HepG2 (cell line): Measurements from ENCODE around the gene TPRG1L. TPM values are rescaled to one million over a fixed set of nuclear protein-coding genes. Genes with fewer than 3 reads are reported as not detected.

ENCODE experiments used
- AKAP8 ChIP-seq: sonication (generic); formaldehyde crosslinking; IDR thresholded peaks from 2 replicates; pipeline ENCODE4 v1.5.1; 2020; ENCODE audit warnings: mild to moderate bottlenecking, missing genetic modification reagents
- ATF5 ChIP-seq: sonication (generic); formaldehyde crosslinking; IDR thresholded peaks from 2 replicates; pipeline ENCODE4 v1.4.0; 2020; ENCODE audit warnings: mild to moderate bottlenecking, low read depth, missing genetic modification reagents
- DR1 ChIP-seq: sonication (generic); formaldehyde crosslinking; IDR thresholded peaks from 2 replicates; pipeline ENCODE4 v1.8.0; 2021; ENCODE audit warnings: mild to moderate bottlenecking, missing genetic modification reagents, inconsistent platforms
- ETV5 ChIP-seq: IDR thresholded peaks from 2 replicates; pipeline ENCODE4 v1.6.1; 2018; ENCODE audit warnings: missing biosample characterization, missing genetic modification reagents, inconsistent platforms, borderline replicate concordance
- GABPB1 ChIP-seq: IDR thresholded peaks from 2 replicates; pipeline ENCODE4 v1.6.1; 2016; ENCODE audit warnings: mild to moderate bottlenecking, missing genetic modification reagents, moderate library complexity, missing compliant biosample characterization
- NR2F1 ChIP-seq, 2 experiments: fragments of 450-650 bp in 1 of 2; formaldehyde crosslinking in 1 of 2; IDR thresholded peaks; 2 replicates each; pipeline versions ENCODE4 v1.5.0 to v1.6.1; 2016 to 2020; ENCODE audit warnings: mild to moderate bottlenecking in 1 of 2, missing compliant biosample characterization in 1 of 2, missing genetic modification reagents in 1 of 2, moderate library complexity in 1 of 2
- SAP130 ChIP-seq: IDR thresholded peaks from 2 replicates; pipeline ENCODE4 v1.6.1; 2016; ENCODE audit warnings: low read depth
- ZEB1 ChIP-seq: IDR thresholded peaks from 2 replicates; pipeline ENCODE4 v1.6.1; 2012; ENCODE audit warnings: mild to moderate bottlenecking, low read depth, inconsistent platforms; ENCODE audit not compliant: insufficient replicate concordance
- ZNF260 ChIP-seq: sonication (generic); formaldehyde crosslinking; IDR thresholded peaks from 2 replicates; pipeline ENCODE4 v1.4.0; 2020; ENCODE audit warnings: missing genetic modification reagents, low read depth, mild to moderate bottlenecking, borderline replicate concordance
- ZNF616 ChIP-seq: sonication (generic); formaldehyde crosslinking; IDR thresholded peaks from 2 replicates; pipeline ENCODE4 v1.5.0; 2020; ENCODE audit warnings: low read depth, mild to moderate bottlenecking, missing genetic modification reagents
- ZNF776 ChIP-seq: sonication (generic); formaldehyde crosslinking; IDR thresholded peaks from 2 replicates; pipeline ENCODE4 v1.4.0; 2020; ENCODE audit warnings: mild to moderate bottlenecking, missing genetic modification reagents
- polyA plus RNA-seq, 8 experiments: library from polyadenylated mRNA; depleted of rRNA in 3 of 8; stranded (reverse) in 7 of 8; unstranded in 1 of 8; fragments of >200 nt; fragmentation: Illumina TruSeq in 4 of 8; extraction: Trizol in 4 of 8; gene quantifications; 2 replicates each; pipeline versions ENCODE4 v1.2.1 to v1.2.3, GENCODE V29; 2011 to 2016; ENCODE audit warnings: low read depth in 4 of 8, missing spikeins in 1 of 8, mixed read lengths in 1 of 8; ENCODE audit not compliant: insufficient read depth in 1 of 8
- total RNA-seq, 5 experiments: library from RNA; depleted of rRNA; stranded (reverse); fragments of >200 nt; fragmentation: Illumina TruSeq; extraction: Trizol; gene quantifications; 2 replicates each; pipeline ENCODE4 v1.2.3, GENCODE V29; 2016; ENCODE audit warnings: low read depth in 1 of 5
- TF ChIP-seq, protein P1 (sequence below): sonication (generic); formaldehyde crosslinking; IDR thresholded peaks from 2 replicates; pipeline ENCODE4 v1.8.0; 2022; ENCODE audit warnings: mild to moderate bottlenecking, missing genetic modification reagents, borderline replicate concordance

TPRG1L gene
- total and polyA plus RNA-seq, 2 of the 13 experiments (the other 11 are each of a cell fraction or from before 2014, with no cell fraction given), result 21.3 to 37.4 TPM

DNA sequence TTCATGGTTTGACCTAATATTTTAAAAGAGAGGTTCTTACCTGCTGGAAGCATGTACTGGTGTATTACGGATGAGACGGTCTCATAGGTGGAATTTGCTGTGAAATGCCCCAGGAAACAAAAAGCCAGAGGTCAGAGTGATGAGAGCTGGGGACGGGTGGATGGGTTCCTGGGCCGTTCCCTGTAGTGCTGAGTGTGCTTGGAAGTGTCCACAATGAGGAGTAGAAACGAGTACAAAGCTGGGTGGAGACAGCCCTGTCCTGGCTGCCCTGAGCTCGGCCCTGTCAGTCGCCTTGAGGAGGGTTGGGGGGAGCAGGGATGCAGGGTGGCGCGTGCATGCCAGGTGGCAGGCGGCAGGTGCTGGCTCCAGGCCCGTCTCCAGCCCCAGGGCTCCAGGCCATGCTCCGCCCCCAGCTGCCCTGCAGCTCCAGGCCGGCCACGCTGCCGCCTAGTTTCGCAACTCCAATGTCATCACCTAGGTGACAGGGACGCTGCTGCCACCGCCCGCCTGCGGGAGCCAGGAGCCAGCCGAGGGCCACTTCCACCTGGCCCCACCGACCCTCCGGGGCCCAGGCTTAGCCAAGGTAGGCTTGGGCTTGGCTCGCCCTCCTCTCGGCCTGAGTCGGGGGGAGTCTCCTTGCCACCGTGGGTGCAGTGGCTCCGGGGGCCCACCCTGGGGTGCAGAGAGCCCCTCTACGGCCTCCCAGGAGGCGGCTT, 43.9 kb downstream of the TPRG1L start (continued):
- TF ChIP-seq, protein P1, sequence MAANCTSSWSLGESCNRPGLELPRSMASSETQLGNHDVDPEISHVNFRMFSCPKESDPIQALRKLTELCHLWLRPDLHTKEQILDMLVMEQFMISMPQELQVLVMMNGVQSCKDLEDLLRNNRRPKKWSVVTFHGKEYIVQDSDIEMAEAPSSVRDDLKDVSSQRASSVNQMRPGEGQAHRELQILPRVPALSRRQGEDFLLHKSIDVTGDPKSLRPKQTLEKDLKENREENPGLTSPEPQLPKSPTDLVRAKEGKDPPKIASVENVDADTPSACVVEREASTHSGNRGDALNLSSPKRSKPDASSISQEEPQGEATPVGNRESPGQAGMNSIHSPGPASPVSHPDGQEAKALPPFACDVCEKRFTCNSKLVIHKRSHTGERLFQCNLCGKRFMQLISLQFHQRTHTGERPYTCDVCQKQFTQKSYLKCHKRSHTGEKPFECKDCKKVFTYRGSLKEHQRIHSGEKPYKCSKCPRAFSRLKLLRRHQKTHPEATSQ (CRISPR knock-in tag), result no peak
- peak; percentile 100 for TF ChIP-seq SAP130 (CRISPR knock-in tag)
- 0 out of 2 replicates have a peak, but pooled peaks have one; percentile 25 for TF ChIP-seq ETV5 (CRISPR knock-in tag)
- TF ChIP-seq DR1 (CRISPR knock-in tag), result no peak
- peak in 1 of 2 experiments; percentile 64; a peak in 1 of 4 replicates for TF ChIP-seq NR2F1 (CRISPR knock-in tag; IDR thresholded peaks at IDR 0.05)
- TF ChIP-seq ZEB1, result no peak
- TF ChIP-seq GABPB1, result peak; percentile 79; the same call in 1 of the 2 replicates
- no peak for TF ChIP-seq AKAP8 (CRISPR knock-in tag)
- no peak for TF ChIP-seq ZNF616
- TF ChIP-seq ZNF776, result peak; percentile 79; the same call in 1 of the 2 replicates
- TF ChIP-seq ZNF260 (CRISPR knock-in tag), result no peak
- no peak for TF ChIP-seq ATF5
